K562 (cell line): ENCODE data around the gene ALB. TPM values are rescaled to one million over a fixed set of nuclear protein-coding genes. Genes with fewer than 3 reads are reported as not detected.

ENCODE experiments used
- CAMTA2 ChIP-seq: fragments of 250-450 bp; sonication (Bioruptor Pico); conservative IDR thresholded peaks from 2 replicates; pipeline ENCODE4 v1.5.1; 2022
- MYC ChIP-seq, 2 experiments: fragments of 250-450 bp in 1 of 2; sonication (Bioruptor Pico) in 1 of 2; IDR thresholded peaks; 2 replicates each; pipeline versions ENCODE4 v1.5.1 to v1.6.1; 2012 to 2021; ENCODE audit warnings: low read depth in 2 of 2, borderline replicate concordance in 1 of 2, improper control_type of control experiment in 1 of 2, low read length in 1 of 2, mild to moderate bottlenecking in 1 of 2, moderate library complexity in 1 of 2
- RBM39 ChIP-seq: fragments of 200-400 bp; formaldehyde crosslinking; optimal IDR thresholded peaks from 2 replicates; pipeline ENCODE3; 2018; ENCODE audit warnings: low read depth, low read length
- TRIM25 ChIP-seq: fragments of 450-650 bp; IDR thresholded peaks from 2 replicates; pipeline ENCODE4 v1.7.0; 2016; ENCODE audit warnings: borderline replicate concordance
- ZBTB49 ChIP-seq: sonication (generic); formaldehyde crosslinking; IDR thresholded peaks from 2 replicates; pipeline ENCODE4 v1.8.0; 2022; ENCODE audit warnings: missing genetic modification reagents, mild to moderate bottlenecking, borderline replicate concordance
- ZKSCAN8 ChIP-seq: fragments of 200-800 bp; sonication (Bioruptor generic); IDR thresholded peaks from 2 replicates; pipeline ENCODE4 v1.6.1; 2016; ENCODE audit warnings: missing genetic modification characterization, missing compliant biosample characterization
- polyA plus RNA-seq, 8 experiments: library from polyadenylated mRNA; depleted of rRNA in 4 of 8; stranded (reverse) in 5 of 8; unstranded in 3 of 8; fragments of >200 nt; fragmentation: Nextera tagmentation in 2 of 8; fragmentation: Illumina TruSeq in 1 of 8; extraction: Ambion mirVana in 2 of 8; extraction: Trizol in 1 of 8; gene quantifications; 2 replicates each; pipeline versions ENCODE4 v1.2.1 to v1.2.3, GENCODE V29; 2011 to 2014; ENCODE audit warnings: inconsistent platforms in 1 of 8, missing spikeins in 1 of 8
- total RNA-seq, 7 experiments: library from RNA; depleted of rRNA in 6 of 7; stranded (reverse); fragments of >200 nt in 6 of 7; fragmentation: Illumina TruSeq in 2 of 7; extraction: Trizol in 2 of 7; gene quantifications; 2 replicates each; pipeline versions ENCODE4 v1.2.1 to v1.2.3, GENCODE V29; 2011 to 2021; ENCODE audit warnings: low replicate concordance in 1 of 7
- TF ChIP-seq, protein P1 (sequence below): fragments of 450-650 bp; IDR thresholded peaks from 2 replicates; pipeline ENCODE4 v1.6.1; 2016; ENCODE audit warnings: mild to moderate bottlenecking, moderate library complexity

ALB gene
- total and polyA plus RNA-seq, 9 of the 15 experiments (the other 6 are each of a cell fraction or from before 2014, with no cell fraction given), result 0.04 to 18.5 (median 0.20) TPM; not detected in 2

GRCh38 chr4:73429826-73430587, 25.9 kb downstream of the ALB start (continued):
- TF ChIP-seq, protein P1, sequence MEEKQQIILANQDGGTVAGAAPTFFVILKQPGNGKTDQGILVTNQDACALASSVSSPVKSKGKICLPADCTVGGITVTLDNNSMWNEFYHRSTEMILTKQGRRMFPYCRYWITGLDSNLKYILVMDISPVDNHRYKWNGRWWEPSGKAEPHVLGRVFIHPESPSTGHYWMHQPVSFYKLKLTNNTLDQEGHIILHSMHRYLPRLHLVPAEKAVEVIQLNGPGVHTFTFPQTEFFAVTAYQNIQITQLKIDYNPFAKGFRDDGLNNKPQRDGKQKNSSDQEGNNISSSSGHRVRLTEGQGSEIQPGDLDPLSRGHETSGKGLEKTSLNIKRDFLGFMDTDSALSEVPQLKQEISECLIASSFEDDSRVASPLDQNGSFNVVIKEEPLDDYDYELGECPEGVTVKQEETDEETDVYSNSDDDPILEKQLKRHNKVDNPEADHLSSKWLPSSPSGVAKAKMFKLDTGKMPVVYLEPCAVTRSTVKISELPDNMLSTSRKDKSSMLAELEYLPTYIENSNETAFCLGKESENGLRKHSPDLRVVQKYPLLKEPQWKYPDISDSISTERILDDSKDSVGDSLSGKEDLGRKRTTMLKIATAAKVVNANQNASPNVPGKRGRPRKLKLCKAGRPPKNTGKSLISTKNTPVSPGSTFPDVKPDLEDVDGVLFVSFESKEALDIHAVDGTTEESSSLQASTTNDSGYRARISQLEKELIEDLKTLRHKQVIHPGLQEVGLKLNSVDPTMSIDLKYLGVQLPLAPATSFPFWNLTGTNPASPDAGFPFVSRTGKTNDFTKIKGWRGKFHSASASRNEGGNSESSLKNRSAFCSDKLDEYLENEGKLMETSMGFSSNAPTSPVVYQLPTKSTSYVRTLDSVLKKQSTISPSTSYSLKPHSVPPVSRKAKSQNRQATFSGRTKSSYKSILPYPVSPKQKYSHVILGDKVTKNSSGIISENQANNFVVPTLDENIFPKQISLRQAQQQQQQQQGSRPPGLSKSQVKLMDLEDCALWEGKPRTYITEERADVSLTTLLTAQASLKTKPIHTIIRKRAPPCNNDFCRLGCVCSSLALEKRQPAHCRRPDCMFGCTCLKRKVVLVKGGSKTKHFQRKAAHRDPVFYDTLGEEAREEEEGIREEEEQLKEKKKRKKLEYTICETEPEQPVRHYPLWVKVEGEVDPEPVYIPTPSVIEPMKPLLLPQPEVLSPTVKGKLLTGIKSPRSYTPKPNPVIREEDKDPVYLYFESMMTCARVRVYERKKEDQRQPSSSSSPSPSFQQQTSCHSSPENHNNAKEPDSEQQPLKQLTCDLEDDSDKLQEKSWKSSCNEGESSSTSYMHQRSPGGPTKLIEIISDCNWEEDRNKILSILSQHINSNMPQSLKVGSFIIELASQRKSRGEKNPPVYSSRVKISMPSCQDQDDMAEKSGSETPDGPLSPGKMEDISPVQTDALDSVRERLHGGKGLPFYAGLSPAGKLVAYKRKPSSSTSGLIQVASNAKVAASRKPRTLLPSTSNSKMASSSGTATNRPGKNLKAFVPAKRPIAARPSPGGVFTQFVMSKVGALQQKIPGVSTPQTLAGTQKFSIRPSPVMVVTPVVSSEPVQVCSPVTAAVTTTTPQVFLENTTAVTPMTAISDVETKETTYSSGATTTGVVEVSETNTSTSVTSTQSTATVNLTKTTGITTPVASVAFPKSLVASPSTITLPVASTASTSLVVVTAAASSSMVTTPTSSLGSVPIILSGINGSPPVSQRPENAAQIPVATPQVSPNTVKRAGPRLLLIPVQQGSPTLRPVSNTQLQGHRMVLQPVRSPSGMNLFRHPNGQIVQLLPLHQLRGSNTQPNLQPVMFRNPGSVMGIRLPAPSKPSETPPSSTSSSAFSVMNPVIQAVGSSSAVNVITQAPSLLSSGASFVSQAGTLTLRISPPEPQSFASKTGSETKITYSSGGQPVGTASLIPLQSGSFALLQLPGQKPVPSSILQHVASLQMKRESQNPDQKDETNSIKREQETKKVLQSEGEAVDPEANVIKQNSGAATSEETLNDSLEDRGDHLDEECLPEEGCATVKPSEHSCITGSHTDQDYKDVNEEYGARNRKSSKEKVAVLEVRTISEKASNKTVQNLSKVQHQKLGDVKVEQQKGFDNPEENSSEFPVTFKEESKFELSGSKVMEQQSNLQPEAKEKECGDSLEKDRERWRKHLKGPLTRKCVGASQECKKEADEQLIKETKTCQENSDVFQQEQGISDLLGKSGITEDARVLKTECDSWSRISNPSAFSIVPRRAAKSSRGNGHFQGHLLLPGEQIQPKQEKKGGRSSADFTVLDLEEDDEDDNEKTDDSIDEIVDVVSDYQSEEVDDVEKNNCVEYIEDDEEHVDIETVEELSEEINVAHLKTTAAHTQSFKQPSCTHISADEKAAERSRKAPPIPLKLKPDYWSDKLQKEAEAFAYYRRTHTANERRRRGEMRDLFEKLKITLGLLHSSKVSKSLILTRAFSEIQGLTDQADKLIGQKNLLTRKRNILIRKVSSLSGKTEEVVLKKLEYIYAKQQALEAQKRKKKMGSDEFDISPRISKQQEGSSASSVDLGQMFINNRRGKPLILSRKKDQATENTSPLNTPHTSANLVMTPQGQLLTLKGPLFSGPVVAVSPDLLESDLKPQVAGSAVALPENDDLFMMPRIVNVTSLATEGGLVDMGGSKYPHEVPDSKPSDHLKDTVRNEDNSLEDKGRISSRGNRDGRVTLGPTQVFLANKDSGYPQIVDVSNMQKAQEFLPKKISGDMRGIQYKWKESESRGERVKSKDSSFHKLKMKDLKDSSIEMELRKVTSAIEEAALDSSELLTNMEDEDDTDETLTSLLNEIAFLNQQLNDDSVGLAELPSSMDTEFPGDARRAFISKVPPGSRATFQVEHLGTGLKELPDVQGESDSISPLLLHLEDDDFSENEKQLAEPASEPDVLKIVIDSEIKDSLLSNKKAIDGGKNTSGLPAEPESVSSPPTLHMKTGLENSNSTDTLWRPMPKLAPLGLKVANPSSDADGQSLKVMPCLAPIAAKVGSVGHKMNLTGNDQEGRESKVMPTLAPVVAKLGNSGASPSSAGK, result no peak
- TF ChIP-seq TRIM25 (no peak), CAMTA2 (CRISPR knock-in tag) (no peak), MYC (IDR thresholded peaks at IDR 0.05; ENCODE audit: low read depth, low read length) (no peak), MYC (CRISPR knock-in tag; IDR thresholded peaks at IDR 0.05; ENCODE audit: borderline replicate concordance, low read depth) (no peak), RBM39 (no peak), ZBTB49 (no peak), ZKSCAN8 (CRISPR knock-in tag) (no peak)
